Anterior cingulate cortex (tissue), 58 donors: ENCODE data around the gene TMEM121.
A peak's percentile ranks its signal among the peaks of the same experiment; 100 is the strongest.
"Not testable (repeated sequence)": the region's sequence is repeated elsewhere in the genome, so short reads cannot be mapped to it uniquely, and the experiment has no call there.

Experiments used
- DNase-seq, 58 donors: peaks; one replicate each; lab custom pipeline; 2025; lab: John Stamatoyannopoulos, UW

Gene TMEM121

GRCh38 chr14:105537580-105538474, 11.4 kb downstream of the TMEM121 start:
- DNase-seq, result peak in 10 of 58 donors; percentile 7 to 71 (median 24)

- DNase-seq, result no peak
Observed at GRCh38 chr14:105538481-105539049, 12.2 kb downstream of the TMEM121 start.

DNA sequence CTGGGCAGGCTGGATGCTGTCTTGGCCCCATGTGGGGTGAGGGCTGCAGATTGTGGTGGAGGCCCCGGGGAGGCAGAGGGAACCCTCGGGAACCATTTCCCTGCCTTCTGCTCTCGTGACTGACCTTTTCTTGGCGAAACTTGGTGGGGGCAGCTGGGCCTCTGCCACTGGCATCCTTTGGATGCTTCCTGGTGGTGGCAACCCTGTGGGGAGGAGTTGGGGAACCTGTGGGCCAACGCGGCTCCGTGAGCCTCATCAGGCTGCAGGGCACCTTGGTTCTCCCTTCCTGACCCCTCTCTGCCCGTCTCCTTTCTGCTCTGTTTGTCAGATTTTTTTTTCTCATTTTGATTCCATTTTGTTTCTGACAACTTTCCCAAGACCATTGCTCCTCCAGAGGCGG, 14.4 kb downstream of the TMEM121 start:
- DNase-seq, result no peak

DNA sequence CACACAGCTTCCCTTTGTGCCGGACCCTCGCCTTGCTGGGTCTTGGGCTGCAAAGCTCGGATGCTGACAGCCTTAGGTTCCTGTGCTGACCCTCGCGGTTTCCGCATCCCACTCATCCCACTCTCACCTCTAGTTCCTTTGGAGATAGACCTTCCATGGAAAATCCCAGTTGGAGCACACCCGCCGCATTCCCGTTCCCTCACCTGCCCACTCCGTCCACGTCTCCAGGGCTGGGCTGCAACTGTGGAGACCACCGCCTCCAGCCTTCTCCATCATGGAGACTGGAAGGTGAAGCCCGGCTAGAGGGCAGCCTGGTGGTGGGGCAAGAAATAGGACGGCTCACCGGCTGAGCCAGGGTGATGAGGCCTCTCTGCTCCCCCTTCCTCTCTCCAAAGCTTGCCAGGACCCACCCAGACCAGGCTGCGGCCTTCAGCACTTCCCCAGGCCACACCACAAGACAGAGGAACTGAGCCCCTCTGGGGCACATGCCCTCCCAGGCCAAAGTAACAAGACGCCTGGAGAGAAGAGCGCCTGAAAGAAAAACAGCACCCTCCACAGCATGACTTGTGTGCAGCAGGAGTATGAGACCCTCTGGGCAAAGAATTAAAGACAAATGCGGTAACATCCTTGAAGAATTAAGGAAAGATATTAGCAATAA, 15.0 kb downstream of the TMEM121 start:
- no peak for DNase-seq

GRCh38 chr14:105545676-105546075, 19.3 kb downstream of the TMEM121 start:
- DNase-seq, result not testable (repeated sequence)

DNA sequence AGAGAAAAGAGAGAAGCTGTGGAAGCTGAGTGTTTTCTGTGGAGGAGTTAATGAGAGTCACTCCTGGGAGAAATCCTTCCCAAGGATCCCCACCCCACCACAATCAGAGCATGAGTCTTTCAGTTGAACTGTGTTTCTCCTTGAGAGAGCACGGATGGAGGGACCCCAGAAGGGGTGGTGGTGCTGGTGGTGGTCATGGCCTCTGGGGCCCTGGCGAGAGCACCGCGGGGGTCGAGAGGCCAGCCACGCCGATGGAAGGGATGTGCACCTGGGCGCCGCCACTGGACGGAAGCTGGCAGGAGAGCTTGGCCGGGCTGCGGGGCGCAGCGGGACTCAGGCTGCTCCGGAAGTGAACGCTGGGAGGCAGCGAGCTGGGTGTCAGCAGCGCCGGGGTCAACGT, 20.0 kb downstream of the TMEM121 start:
- DNase-seq, result not testable (repeated sequence)

DNA sequence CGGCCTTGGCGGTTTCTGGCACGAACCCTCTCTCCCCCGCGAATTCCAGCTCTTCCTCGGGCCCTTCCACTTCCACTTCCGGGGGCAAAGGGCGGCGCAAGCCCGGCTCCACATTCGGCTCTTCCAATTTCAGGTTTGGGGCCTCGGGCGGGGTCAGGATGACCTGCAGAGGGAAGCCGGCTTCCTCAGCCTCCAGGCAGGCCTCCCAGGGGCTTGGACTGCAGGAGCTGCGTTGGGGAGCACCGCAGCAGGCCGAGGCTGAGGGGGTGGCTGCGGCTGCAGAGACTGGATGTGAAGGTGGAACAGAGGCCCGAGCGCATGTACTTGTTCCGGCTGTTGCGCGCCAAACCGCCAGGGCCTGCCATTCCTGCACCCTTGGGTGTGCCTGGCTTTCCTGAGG, 20.7 kb downstream of the TMEM121 start:
- not testable (repeated sequence) for DNase-seq

DNA sequence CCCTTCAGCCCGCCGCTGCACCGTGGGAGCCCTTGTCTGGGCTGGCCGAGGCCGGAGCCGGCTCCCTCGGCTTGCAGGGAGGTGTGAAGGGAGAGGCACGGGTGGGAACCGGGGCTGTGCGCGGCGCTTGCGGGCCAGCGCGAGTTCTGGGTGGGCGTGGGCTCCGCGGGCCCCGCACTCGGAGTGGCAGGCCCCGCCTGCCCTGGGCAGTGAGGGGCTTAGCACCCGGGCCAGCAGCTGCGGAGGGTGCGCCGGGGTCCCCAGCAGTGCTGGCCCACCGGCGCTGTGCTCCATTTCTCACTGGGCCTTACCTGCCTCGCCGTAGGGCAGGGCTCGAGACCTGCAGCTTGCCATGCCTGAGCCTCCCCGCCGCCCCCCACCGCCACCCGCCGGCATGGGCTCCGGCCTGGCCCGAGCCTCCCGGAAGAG, 21.4 kb downstream of the TMEM121 start:
- DNase-seq, result no peak

GRCh38 chr14:105549481-105549880, 23.1 kb downstream of the TMEM121 start:
- no peak for DNase-seq

DNA sequence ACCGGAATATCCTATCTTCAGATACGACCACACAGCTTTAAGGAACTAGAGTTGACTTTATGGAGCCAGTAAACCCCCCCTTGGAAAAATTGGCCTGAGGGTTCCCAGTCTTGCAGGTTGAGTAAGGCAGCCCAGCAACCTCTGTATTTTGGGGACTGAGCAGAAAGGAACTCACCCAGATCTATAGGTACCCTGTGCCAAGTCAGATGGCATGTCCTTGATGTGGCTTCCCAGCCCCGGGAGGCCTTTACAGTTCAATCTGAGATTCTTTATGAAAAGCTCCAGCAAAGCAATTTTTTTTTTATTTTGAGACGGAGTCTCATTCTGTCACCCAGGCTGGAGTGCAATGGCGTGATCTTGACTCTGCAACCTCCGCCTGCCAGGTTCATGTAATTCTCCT, 27.6 kb downstream of the TMEM121 start:
- DNase-seq, result no peak

- DNase-seq, result no peak
Observed at GRCh38 chr14:105554523-105554922, 28.1 kb downstream of the TMEM121 start.

DNA sequence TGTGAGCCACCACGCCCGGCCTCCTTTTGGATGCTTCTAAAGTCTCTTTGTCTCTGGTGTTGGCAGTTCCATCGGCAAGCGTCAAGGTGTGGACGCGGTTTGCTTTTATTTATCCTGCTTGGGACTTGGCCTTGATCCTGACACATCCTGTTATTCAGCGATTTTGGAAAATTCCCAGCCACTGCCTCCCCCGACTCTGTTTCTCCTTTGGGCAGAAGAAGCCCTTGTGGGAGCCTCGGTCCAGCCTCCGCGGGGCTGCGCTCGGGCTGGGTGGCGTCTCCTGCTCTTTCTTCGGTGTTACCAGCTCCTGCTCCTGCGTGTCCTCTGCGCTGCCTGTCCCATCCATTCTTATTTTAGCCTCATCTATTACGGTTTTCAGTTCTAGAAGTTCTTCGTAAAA, 31.3 kb downstream of the TMEM121 start:
- not testable (repeated sequence) for DNase-seq

DNA sequence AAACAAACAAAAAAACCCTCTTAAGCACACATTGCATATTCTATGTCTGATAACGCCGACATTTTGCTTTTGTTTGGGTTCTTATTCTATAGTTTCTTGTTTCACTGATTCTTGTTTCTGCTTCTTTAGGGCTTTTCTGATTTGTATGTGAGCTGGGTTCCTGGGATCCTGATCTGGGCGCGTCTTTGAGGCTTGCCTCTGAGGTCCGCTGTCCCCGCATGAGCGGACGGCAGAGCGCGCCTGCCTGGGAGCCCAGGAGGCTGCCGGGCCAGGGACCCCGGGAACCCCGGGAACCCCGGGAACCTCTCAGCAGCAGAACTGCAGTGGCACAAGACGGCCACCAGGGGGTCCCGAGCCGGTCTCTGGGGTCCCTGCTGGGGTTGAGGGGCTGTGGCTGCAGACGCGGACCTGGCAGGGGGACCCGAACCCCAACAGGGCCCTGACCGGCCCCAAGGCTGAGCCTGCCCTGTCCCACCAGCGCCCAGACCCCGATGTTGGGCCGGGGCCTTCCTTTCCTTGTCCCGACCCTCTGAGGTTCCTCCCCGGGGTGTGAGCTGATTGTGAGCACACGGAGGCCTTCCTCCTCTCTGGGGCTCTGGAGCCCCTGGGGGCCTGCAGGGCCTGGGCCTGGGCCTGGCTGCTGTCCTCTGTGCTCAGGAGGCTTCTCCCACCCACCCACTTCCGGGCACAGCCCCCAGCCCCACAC, 32.2 kb downstream of the TMEM121 start:
- not testable (repeated sequence) for DNase-seq

DNA sequence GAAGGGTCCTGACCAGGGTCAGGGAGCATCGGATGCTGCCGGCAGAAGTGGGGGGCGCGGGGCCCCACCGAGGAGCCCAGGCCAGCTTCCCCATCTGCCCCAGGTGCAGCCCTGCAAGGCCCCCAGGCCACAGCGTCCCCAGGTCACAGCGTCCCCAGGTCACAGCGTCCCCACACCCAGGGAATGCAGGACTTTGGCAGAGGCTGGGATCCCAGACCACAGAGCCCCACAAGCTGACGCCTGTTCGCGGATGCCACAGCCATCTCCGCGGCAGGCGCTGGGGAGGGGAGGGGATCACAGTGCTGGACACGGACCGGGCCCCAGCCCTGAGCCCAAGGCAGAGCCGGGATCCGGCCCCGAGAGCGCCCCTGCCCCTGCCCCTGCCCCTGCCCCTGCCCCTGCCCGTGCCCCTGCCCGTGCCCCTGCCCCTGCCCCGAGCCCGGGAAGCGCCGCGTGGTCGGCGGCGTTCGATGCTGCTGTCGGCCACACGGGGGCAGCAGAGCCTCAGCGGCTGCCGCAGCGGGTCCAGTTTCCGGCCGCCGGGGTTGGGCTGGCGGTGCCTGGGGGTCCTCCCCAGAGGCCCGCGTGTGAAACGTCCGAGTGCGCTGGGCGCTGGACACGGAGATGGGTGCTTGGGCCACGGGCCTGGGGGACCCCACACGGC, 33.1 kb downstream of the TMEM121 start:
- DNase-seq, result not testable (repeated sequence)

- DNase-seq, result not testable (repeated sequence)
Observed at GRCh38 chr14:105560048-105560669, 33.8 kb downstream of the TMEM121 start.

GRCh38 chr14:105561345-105561744, 35.0 kb downstream of the TMEM121 start:
- DNase-seq, result not testable (repeated sequence)

- no peak for DNase-seq
Observed at GRCh38 chr14:105562713-105563346, 36.4 kb downstream of the TMEM121 start.

DNA sequence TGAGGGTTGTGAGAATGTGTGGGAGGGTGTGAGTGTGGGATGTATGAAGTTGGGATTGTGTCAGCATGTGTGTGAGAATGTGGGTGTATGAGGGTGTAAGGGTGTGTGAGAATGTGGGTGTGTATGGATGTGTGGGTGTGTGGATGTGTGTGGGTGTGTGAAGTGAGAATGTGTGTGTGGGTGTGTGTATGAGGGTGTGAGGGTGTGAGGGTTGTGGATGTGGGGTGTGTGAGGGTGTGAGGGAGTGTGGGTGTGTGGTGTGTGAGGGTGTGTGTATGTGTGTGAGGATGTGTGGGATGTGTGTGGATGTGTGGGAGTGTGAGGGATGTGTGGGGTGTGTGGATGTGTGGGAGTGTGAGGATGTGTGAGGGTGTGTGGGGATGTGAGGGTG, 37.0 kb downstream of the TMEM121 start:
- no peak for DNase-seq

GRCh38 chr14:105564536-105564935, 38.2 kb downstream of the TMEM121 start:
- DNase-seq, result not testable (repeated sequence)
